Measurements from ENCODE around the gene TAS1R2. TPM values are rescaled to one million over a fixed set of nuclear protein-coding genes. Genes with fewer than 3 reads are reported as not detected.

The TAS1R2 gene
- total and polyA plus RNA-seq, 2 of the 13 experiments (the other 11 are each of a cell fraction or from before 2014, with no cell fraction given): not detected

GRCh38 chr1:18881164-18881563 is 21.7 kb upstream of the TAS1R2 start:
- no peak overlapping the region for H2AFZ ChIP-seq (ENCODE audit: low read length)
- H4K20me1 ChIP-seq (ENCODE audit: insufficient read depth, low read length): peaks cover 31% of the 10 kb centered on the region
- no peak for ATAC-seq
- no peak for FAIRE-seq
- H3K4me3 ChIP-seq (replicated peaks in 1 of 3; ENCODE audit: insufficient read depth in 1 of 3, low read depth in 2 of 3, low read length in 3 of 3): no peak overlapping the region
- no peak overlapping the region for H3K4me2 ChIP-seq (ENCODE audit: low read depth, low read length)
- no peak overlapping the region for H3K9ac ChIP-seq (ENCODE audit: insufficient read depth, low read depth, low read length)
- H3K27me3 ChIP-seq (ENCODE audit: control insufficient read depth in 1 of 2, insufficient read depth in 2 of 2, low read length in 2 of 2): no peaks in the 10 kb centered on the region
- BruUV-seq (replicated peaks): no TSS peak
- no peak overlapping the region for H3K27ac ChIP-seq (ENCODE audit: extremely low read length, insufficient read depth, low read length)
- H3K79me2 ChIP-seq (ENCODE audit: insufficient read depth, low read length): no peaks in the 10 kb centered on the region
- 100% methylated on average over 2 of the region's 2 CpGs for WGBS (ENCODE audit: low lambda C conversion rate)
- H3K4me1 ChIP-seq (ENCODE audit: insufficient read depth, low read length): no peaks in the 10 kb centered on the region
- DNase-seq (ENCODE audit: low spot score): no peak
- 0 out of 2 replicates have a peak, but pooled peaks have one; percentile 11 for TF ChIP-seq NFE2L2 (IDR thresholded peaks at IDR 0.05; ENCODE audit: low read length)
- no peak for TF ChIP-seq THRA (CRISPR knock-in tag; IDR thresholded peaks at IDR 0.05; ENCODE audit: borderline replicate concordance)
- ChIA-PET CTCF (ENCODE audit: low intra/inter-chr PET ratio, low total read pairs) (no interaction called here), POLR2A (no interaction called here)
- intact Hi-C loops (cut with micrococcal nuclease; ENCODE audit: unreplicated experiment): no loop called here
- H3K9me3 ChIP-seq (ENCODE audit: low read length): no peaks in the 10 kb centered on the region
- in situ Hi-C loops (cut with HindIII; ENCODE audit: extremely low pct_ligation_motif_present, low pct_unique_long_range_greater_than_20kb): no loop called here
- H3K36me3 ChIP-seq (replicated peaks in 1 of 2; ENCODE audit: control insufficient read depth in 1 of 2, insufficient read depth in 2 of 2, low read length in 2 of 2): peaks cover 47 to 93% of the 10 kb centered on the region in 2 experiments

- no peak for DNase-seq (ENCODE audit: low spot score)
- CTCF ChIA-PET (ENCODE audit: low intra/inter-chr PET ratio, low total read pairs): no interaction called here
- in situ Hi-C loops (cut with HindIII; ENCODE audit: extremely low pct_ligation_motif_present, low pct_unique_long_range_greater_than_20kb): no loop called here
- 100% methylated on average over 1 of the region's 1 CpG for WGBS (ENCODE audit: low lambda C conversion rate)
- H3K27ac ChIP-seq (ENCODE audit: extremely low read length, insufficient read depth, low read length): no peak overlapping the region
- no peak for ATAC-seq
- H3K4me2 ChIP-seq (ENCODE audit: low read depth, low read length): no peak overlapping the region
- BruUV-seq (replicated peaks): TSS peak; percentile 24
- H4K20me1 ChIP-seq (ENCODE audit: insufficient read depth, low read length): peaks cover 32% of the 10 kb centered on the region
- H3K9ac ChIP-seq (ENCODE audit: insufficient read depth, low read depth, low read length): no peak overlapping the region
- POLR2A ChIA-PET: no interaction called here
- H2AFZ ChIP-seq (ENCODE audit: low read length): no peak overlapping the region
- no peaks in the 10 kb centered on the region for H3K27me3 ChIP-seq (ENCODE audit: control insufficient read depth in 1 of 2, insufficient read depth in 2 of 2, low read length in 2 of 2)
- no peak overlapping the region for H3K4me3 ChIP-seq (replicated peaks in 1 of 3; ENCODE audit: insufficient read depth in 1 of 3, low read depth in 2 of 3, low read length in 3 of 3)
- intact Hi-C loops (cut with micrococcal nuclease; ENCODE audit: unreplicated experiment): no loop called here
- H3K4me1 ChIP-seq (ENCODE audit: insufficient read depth, low read length): no peaks in the 10 kb centered on the region
- H3K79me2 ChIP-seq (ENCODE audit: insufficient read depth, low read length): no peaks in the 10 kb centered on the region
- H3K9me3 ChIP-seq (ENCODE audit: low read length): no peaks in the 10 kb centered on the region
- H3K36me3 ChIP-seq (replicated peaks in 1 of 2; ENCODE audit: control insufficient read depth in 1 of 2, insufficient read depth in 2 of 2, low read length in 2 of 2): peaks cover 49 to 94% of the 10 kb centered on the region in 2 experiments
- no peak for FAIRE-seq
- no peak for TF ChIP-seq NR2F6 (IDR thresholded peaks at IDR 0.05)
- no peak for TF ChIP-seq NR2F6 (CRISPR knock-in tag; IDR thresholded peaks at IDR 0.05)
- no peak for TF ChIP-seq SOX6 (IDR thresholded peaks at IDR 0.05)
- no peak for TF ChIP-seq SOX6 (CRISPR knock-in tag; IDR thresholded peaks at IDR 0.05)
- no peak for TF ChIP-seq SAP130 (CRISPR knock-in tag; IDR thresholded peaks at IDR 0.05; ENCODE audit: low read depth)
- TF ChIP-seq JUND (CRISPR knock-in tag; IDR thresholded peaks at IDR 0.05): no peak
- no peak for TF ChIP-seq NCOA2 (CRISPR knock-in tag; IDR thresholded peaks at IDR 0.05)
- no peak for TF ChIP-seq TFDP1 (CRISPR knock-in tag; IDR thresholded peaks at IDR 0.05; ENCODE audit: borderline replicate concordance)
- TF ChIP-seq IKZF5 (CRISPR knock-in tag; IDR thresholded peaks at IDR 0.05): no peak
- TF ChIP-seq ZNF577 (CRISPR knock-in tag; IDR thresholded peaks at IDR 0.05; ENCODE audit: borderline replicate concordance, low read depth): no peak
- no peak for TF ChIP-seq SMC3 (IDR thresholded peaks at IDR 0.05; ENCODE audit: low read length)
Observed at GRCh38 chr1:18880585-18880984, 21.1 kb upstream of the TAS1R2 start.

Data from HepG2 (cell line).